Spleen (tissue), 11 donors: ENCODE results near the gene GSKIP. TPM values are rescaled to one million over a fixed set of nuclear protein-coding genes. Genes with fewer than 3 reads are reported as not detected.
A peak's percentile ranks its signal among the peaks of the same experiment; 100 is the strongest.

Source experiments
- DNase-seq: peaks from one replicate; pipeline ENCODE4 v3.0.0-alpha.2; 2020
- H3K27ac ChIP-seq, 8 donors: fragments of 200-600 bp; sonication (generic) in 7 of 8; 1 replicate in 4 of 8; 2 replicates in 4 of 8; pipeline versions ENCODE4 v1.5.0 to v1.8.0; 2016 to 2021; ENCODE audit warnings: inconsistent platforms in 4 of 8, mild to moderate bottlenecking in 4 of 8, moderate library complexity in 1 of 8
- H3K27me3 ChIP-seq, 7 donors: fragments of 200-600 bp; sonication (generic) in 6 of 7; replicated peaks in 1 of 7; 1 replicate in 4 of 7; 2 replicates in 3 of 7; pipeline versions ENCODE4 v1.5.0 to v1.8.0; 2016 to 2021; ENCODE audit warnings: inconsistent platforms in 3 of 7, mild to moderate bottlenecking in 1 of 7
- H3K36me3 ChIP-seq, 6 donors: fragments of 200-600 bp; sonication (generic) in 5 of 6; 1 replicate in 4 of 6; 2 replicates in 2 of 6; pipeline versions ENCODE4 v1.5.0 to v1.8.0; 2016 to 2021; ENCODE audit warnings: inconsistent platforms in 2 of 6
- H3K4me1 ChIP-seq, 6 donors: fragments of 200-600 bp; sonication (generic) in 5 of 6; 1 replicate in 3 of 6; 2 replicates in 3 of 6; pipeline versions ENCODE4 v1.5.0 to v1.8.0; 2016 to 2021; ENCODE audit warnings: inconsistent platforms in 3 of 6
- H3K4me3 ChIP-seq, 8 donors: fragments of 200-600 bp; sonication (generic) in 7 of 8; 1 replicate in 4 of 8; 2 replicates in 4 of 8; pipeline versions ENCODE4 v1.5.0 to v1.8.0; 2016 to 2021; ENCODE audit warnings: inconsistent platforms in 4 of 8, mild to moderate bottlenecking in 4 of 8, moderate library complexity in 2 of 8
- H3K9me3 ChIP-seq, 8 donors: fragments of 200-600 bp; sonication (generic) in 7 of 8; 1 replicate in 4 of 8; 2 replicates in 4 of 8; pipeline versions ENCODE4 v1.5.0 to v1.8.0; 2016 to 2021; ENCODE audit warnings: inconsistent platforms in 4 of 8
- POLR2A ChIP-seq, 3 donors: fragments of 450-650 bp; IDR thresholded peaks; one replicate each; pipeline ENCODE4 v1.5.1; 2017; ENCODE audit warnings: antibody characterized with exemption in 3 of 3, mild to moderate bottlenecking in 1 of 3
- POLR2AphosphoS5 ChIP-seq, 3 donors: sonication (generic); formaldehyde crosslinking; IDR thresholded peaks; one replicate each; pipeline ENCODE4 v1.5.1; 2017; ENCODE audit warnings: antibody characterized with exemption in 3 of 3
- WGBS, 5 donors: extraction: QIAGEN DNeasy Blood & Tissue Kit in 3 of 5; methylation state at CpG; one replicate each; pipeline versions ENCODE4 v1.1.5 to v1.1.7; 2013 to 2018; 5-methylcytosine and 5-hydroxymethylcytosine counted together
- intact Hi-C: fragments of 100-400 bp; cut with DNase I; formaldehyde crosslinking; loops from one replicate; pipeline ENCODE4 v1.15.0; 2023; ENCODE audit warnings: low total_unique reads
- polyA plus RNA-seq, 3 donors: library from polyadenylated mRNA; stranded (reverse); fragments of 200-250 nt; gene quantifications; one replicate each; pipeline ENCODE4 v1.2.1, GENCODE V29; 2013
- total RNA-seq, 7 donors: library from RNA; depleted of rRNA in 3 of 7; stranded (reverse); fragments of >200 nt in 3 of 7; fragmentation: NEBNext Ultra II Directional in 4 of 7; extraction: Animal tissue kit (Norgen Biotek cat#: 25700) in 4 of 7; gene quantifications; one replicate each; pipeline versions ENCODE4 v1.1.0 to v1.2.1, GENCODE V29; 2016 to 2021
- TF ChIP-seq, protein P1 (sequence below), 11 experiments: fragments of 200-600 bp in 7 of 11; fragments of 450-650 bp in 4 of 11; sonication (generic) in 4 of 11; IDR thresholded peaks in 8 of 11; conservative IDR thresholded peaks in 3 of 11; 1 replicate in 7 of 11; 2 replicates in 4 of 11; pipeline versions ENCODE4 v1.4.0 to v1.8.0; 2016 to 2021; ENCODE audit warnings: antibody characterized with exemption in 11 of 11, inconsistent platforms in 4 of 11, mild to moderate bottlenecking in 1 of 11
- donor health status: healthy with polysubstance abuse.
- donor health status: DM: no; HTN: no; CAD: no; lungs with moderate emphysema.
- donor health status: DM: no; HTN: no; CAD: no.
- donor health status: Bipolar disorder and iron deficiency.
- donor health status: healthy.
- donor health status: DM: no; HTN: no; CAD: no.
- donor health status: DM: yes; HTN: yes; CAD: no.

Gene GSKIP
- total and polyA plus RNA-seq, 10 donors, result 11.0 to 24.3 (median 15.9) TPM

DNA sequence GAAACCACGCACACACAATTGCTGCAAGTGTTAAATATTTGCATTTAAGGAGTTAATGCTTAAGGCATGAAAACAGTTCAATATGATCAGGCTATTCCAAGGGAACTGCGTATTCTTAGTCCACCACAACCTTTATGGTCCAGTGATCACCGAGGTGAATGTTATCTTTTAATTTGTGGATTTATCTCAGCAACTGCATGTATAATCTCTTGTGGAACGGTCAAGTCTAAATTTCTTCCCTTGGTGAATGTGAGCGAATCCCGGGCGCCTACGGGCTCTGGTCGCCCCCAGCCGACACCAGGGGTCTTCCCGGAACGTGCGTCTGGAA, 27.6 kb downstream of the GSKIP start:
- H3K4me3 ChIP-seq, result peak overlapping the region; percentile 63 to 82 (median 76)
- 4 to 7% (median 5%) methylated on average over 12 to 13 of the region's 13 CpGs for WGBS, 5 donors
- TF ChIP-seq, protein P1, sequence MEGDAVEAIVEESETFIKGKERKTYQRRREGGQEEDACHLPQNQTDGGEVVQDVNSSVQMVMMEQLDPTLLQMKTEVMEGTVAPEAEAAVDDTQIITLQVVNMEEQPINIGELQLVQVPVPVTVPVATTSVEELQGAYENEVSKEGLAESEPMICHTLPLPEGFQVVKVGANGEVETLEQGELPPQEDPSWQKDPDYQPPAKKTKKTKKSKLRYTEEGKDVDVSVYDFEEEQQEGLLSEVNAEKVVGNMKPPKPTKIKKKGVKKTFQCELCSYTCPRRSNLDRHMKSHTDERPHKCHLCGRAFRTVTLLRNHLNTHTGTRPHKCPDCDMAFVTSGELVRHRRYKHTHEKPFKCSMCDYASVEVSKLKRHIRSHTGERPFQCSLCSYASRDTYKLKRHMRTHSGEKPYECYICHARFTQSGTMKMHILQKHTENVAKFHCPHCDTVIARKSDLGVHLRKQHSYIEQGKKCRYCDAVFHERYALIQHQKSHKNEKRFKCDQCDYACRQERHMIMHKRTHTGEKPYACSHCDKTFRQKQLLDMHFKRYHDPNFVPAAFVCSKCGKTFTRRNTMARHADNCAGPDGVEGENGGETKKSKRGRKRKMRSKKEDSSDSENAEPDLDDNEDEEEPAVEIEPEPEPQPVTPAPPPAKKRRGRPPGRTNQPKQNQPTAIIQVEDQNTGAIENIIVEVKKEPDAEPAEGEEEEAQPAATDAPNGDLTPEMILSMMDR (IDR thresholded peaks at IDR 0.05 in 8 of 11, conservative IDR thresholded peaks at IDR 0.05 in 3 of 11), result no peak
- TF ChIP-seq POLR2A (IDR thresholded peaks at IDR 0.05) (no peak), POLR2AphosphoS5 (IDR thresholded peaks at IDR 0.05) (no peak)
- intact Hi-C loops, result no loop called here
- H3K27me3 ChIP-seq, result peaks cover 0 to 14% (median 0%) of the 10 kb centered on the region in 7 donors
- peaks cover 0 to 16% (median 3%) of the 10 kb centered on the region in 6 donors for H3K36me3 ChIP-seq
- H3K9me3 ChIP-seq, result no peaks in the 10 kb centered on the region
- peak overlapping the region in 7 of 8 donors; percentile 1 to 82 (median 78) for H3K27ac ChIP-seq
- peaks cover 5 to 26% (median 19%) of the 10 kb centered on the region in 6 donors for H3K4me1 ChIP-seq
- no peak for DNase-seq

DNA sequence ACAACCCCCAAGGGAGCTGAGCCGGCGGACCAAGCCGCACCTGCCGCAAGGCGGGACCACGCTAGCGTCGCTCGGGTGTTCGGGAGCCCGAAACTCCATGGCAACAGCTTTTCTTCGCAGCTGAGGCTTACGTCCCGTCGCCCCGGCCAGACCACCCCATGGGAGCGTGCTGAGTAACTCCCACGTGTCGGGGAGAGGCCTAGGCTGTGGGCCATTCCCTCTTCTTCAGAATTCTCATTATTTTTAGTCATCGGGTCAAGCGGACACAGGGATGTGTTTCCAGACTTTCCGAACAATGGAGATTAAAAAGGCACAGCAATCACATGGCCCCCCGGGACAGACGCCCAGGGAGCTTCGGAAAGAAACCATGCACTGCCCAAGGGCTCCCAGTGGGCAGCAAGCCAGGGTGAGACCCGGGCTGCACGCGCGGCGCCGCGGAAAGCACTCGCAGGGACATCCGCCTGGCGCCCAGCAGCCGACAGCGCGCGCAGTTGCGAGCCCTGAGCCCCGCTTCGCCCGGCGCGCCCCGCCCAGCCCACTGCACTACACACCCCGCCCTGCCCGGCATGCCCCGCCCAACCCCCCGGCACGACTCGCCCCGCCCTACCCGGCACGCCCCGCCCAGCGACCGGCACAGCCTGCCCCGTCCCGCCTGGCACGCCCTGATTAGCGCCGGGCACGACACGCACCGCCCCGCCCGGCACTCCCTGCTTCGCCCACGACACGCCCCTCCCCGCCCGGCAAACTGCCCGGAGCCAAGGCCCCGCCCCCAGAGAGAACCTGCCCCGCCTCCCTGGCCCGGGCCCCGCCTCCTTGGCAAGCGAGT, 28.2 kb downstream of the GSKIP start:
- no peak for TF ChIP-seq POLR2A (IDR thresholded peaks at IDR 0.05)
- TF ChIP-seq POLR2AphosphoS5 (IDR thresholded peaks at IDR 0.05), result peak in 1 of 3 donors; percentile 83
- TF ChIP-seq, protein P1 (IDR thresholded peaks at IDR 0.05 in 8 of 11, conservative IDR thresholded peaks at IDR 0.05 in 3 of 11), result peak in 3 of 11 experiments; percentile 16 to 43 (median 36)
- H3K4me1 ChIP-seq, result peaks cover 5 to 26% (median 19%) of the 10 kb centered on the region in 6 donors
- H3K27ac ChIP-seq, result peak overlapping the region in 7 of 8 donors; percentile 75 to 86 (median 78)
- H3K36me3 ChIP-seq, result peaks cover 0 to 10% (median 2%) of the 10 kb centered on the region in 6 donors
- peaks cover 0 to 14% (median 0%) of the 10 kb centered on the region in 7 donors for H3K27me3 ChIP-seq
- H3K4me3 ChIP-seq, result peak overlapping the region; percentile 63 to 82 (median 76)
- intact Hi-C loops, result no loop called here
- WGBS, 5 donors, result 0 to 1% (median 1%) methylated on average over 37 to 79 of the region's 79 CpGs
- no peaks in the 10 kb centered on the region for H3K9me3 ChIP-seq
- peak; percentile 100 for DNase-seq

DNA sequence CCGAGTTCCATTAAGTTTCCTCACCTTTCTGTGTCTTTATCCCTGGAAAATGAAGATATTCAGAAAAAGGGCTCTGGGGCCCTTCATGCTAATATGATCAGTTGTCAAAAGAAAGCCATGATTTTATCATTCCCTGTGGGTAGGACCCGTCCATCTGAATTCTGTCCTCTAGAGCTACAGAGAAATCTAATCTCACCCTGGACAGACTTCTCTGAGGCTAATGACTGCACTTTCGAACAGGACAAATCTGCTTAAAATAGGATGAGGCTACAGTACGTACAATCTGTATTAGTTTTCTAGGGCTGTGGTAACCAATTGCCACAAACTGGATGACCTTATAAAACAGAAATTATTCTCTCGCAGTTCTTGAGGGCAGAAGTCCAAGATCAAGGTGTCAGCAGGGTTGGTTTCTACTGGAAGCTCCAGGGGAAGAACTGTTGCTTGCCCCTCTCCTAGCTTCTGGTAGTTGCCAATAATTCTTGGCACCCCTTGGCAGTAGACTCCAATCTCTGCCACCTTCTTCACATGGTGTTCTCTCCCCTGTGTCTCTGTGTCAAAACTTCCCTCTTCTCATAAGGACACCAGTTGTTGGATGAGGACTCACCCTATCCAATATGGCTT, 29.9 kb downstream of the GSKIP start:
- Histone ChIP-seq H3K4me3 (peak overlapping the region in 1 of 8 donors; percentile 82), H3K27ac (peak overlapping the region in 1 of 8 donors; percentile 82), H3K27me3 (peaks cover 0 to 14% (median 0%) of the 10 kb centered on the region in 7 donors), H3K9me3 (no peaks in the 10 kb centered on the region), H3K36me3 (no peaks in the 10 kb centered on the region), H3K4me1 (peaks cover 5 to 26% (median 19%) of the 10 kb centered on the region in 6 donors)
- WGBS, 5 donors, result 92 to 97% (median 94%) methylated on average over 5 of the region's 5 CpGs
- no peak for TF ChIP-seq POLR2A (IDR thresholded peaks at IDR 0.05)
- no peak for TF ChIP-seq POLR2AphosphoS5 (IDR thresholded peaks at IDR 0.05)
- TF ChIP-seq, protein P1 (IDR thresholded peaks at IDR 0.05 in 8 of 11, conservative IDR thresholded peaks at IDR 0.05 in 3 of 11), result no peak
- no peak for DNase-seq
- intact Hi-C loops, result no loop called here
